Ureter (tissue), 1 donor: ENCODE measurements around the gene ADIPOQ. TPM values are rescaled to one million over a fixed set of nuclear protein-coding genes. Genes with fewer than 3 reads are reported as not detected.
"Not testable (repeated sequence)": the region's sequence is repeated elsewhere in the genome, so short reads cannot be mapped to it uniquely, and the experiment has no call there.

Experiments used
- DNase-seq: peaks from one replicate; pipeline ENCODE4 v3.0.0-alpha.2; 2020; ENCODE audit warnings: low spot score
- total RNA-seq: library from RNA; stranded (reverse); gene quantifications from one replicate; pipeline ENCODE4 v1.2.4, GENCODE V29; 2023
- donor health status: DM: yes; HTN: yes; CAD: no.

ADIPOQ gene
- total RNA-seq, 1 donor from 2014 or later = 0.60 TPM

DNA sequence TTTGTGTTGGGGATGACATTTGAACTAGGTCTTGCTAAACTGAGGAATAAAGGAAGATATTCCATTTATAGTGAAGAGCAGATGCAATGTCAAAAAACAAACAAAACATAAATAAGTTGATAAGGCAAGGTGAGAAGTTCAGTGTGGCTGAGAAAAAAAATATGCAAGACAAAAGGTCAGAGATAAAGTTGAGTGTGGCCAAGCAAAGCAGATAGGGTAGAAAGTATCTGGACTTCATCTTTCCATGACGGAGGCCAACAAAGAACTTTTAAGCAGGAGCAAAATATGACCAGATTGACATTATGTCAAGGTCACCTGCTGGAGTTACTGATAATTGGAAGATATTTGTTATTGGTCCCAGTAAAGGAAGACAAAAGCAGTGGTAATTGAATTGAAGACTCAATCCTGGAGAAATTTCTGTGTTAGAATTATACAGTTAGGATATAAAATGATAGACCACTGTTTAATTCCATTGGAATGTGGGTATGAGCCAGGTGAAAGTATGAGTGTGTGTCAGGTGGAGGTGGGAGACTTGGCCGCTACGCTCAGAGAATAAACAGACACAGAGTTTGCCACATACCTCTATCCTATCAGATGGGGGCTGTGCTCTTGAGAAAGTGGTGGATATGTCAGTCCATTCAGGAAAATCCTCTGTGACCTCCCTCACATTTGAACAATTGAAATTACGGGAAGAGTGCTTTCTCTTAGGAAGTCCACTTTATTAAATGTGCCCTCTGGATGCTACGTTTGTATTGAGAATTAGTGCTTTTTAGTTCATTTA lies 28.1 kb downstream of the ADIPOQ start:
- no peak for DNase-seq

DNA sequence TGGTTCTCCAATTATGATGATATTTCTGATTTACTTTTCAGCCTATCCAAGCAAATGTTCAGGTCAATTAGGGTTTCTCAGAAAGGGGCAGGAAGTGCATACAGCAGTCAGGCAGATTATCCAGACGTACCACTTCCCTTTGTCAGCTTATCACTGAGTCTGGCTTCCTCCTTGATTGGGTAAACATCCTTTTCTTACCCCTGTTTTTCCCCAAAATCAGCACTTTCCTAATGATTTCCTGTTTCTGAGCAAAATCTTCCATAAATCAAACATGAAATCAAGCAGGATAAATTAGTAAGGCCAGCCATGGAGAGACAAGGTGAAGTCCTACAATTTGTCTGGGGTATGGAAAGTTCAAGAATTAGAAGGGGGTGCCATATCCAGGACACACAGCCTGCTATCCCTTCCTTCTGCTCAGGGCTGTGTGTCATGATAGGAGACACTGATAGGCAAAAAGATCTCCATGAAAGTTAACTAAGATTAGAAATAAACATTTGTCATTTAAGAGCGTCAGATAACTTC lies 29.0 kb downstream of the ADIPOQ start:
- DNase-seq = no peak

DNA sequence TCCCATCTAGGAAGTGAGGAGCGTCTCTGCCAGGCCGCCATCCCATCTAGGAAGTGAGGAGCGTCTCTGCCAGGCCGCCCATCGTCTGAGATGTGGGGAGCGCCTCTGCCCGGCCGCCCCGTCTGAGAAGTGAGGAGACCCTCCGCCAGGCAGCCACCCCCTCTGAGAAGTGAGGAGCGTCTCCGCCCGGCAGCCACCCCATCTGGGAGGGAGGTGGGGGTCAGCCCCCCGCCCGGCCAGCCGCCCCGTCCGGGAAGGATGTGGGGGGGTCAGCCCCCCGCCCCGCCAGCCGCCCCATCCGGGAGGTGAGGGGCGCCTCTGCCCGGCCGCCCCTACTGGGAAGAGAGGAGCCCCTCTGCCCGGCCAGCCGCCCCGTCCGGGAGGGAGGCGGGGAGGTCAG lies 31.3 kb downstream of the ADIPOQ start:
- not testable (repeated sequence) for DNase-seq

DNA sequence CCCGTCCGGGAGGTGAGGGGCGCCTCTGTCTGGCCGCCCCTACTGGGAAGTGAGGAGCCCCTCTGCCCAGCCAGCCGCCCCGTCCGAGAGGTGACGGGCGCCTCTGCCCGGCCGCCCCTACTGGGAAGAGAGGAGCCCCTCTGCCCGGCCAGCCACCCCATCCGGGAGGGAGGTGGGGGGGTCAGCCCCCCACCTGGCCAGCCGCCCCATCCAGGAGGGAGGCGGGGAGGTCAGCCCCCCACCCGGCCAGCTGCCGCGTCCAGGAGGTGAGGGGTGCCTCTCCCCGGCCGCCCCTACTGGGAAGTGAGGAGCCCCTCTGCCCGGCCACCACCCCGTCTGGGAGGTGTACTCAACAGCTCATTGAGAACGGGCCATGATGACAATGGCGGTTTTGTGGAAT lies 31.7 kb downstream of the ADIPOQ start:
- DNase-seq = not testable (repeated sequence)

DNA sequence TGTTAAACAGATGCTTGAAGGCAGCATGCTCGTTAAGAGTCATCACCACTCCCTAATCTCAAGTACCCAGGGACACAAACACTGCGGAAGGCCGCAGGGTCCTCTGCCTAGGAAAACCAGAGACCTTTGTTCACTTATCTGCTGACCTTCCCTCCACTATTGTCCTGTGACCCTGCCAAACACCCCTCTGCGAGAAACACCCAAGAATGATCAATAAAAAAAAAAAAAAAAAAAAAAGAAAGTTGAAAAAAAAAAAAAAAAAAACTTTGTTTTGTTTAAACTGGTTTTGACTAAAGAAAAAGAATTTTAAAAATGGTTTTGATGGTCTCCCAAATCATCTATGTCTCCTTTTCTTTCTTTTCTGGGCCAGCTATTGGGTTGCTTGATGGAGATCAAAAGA lies 32.3 kb downstream of the ADIPOQ start:
- DNase-seq = not testable (repeated sequence)

DNA sequence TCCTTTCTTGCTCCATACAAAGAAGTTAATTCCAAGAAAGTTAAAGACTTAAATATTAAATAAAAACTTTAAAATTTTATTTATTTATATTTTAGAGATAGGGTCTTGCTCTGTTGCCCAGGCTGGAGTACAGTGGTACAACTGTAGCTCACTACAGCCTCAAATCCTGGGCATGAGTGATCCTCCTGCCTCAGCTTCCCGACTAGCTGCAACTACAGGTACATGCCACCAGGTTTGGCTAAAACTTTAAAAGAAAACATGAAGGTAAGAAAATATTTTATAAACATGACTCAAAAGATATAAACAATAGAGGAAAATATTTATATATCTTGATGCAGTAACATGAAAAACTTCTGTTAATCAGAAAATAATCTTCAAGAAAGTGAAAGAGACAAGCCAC lies 33.2 kb downstream of the ADIPOQ start:
- DNase-seq = no peak

DNA sequence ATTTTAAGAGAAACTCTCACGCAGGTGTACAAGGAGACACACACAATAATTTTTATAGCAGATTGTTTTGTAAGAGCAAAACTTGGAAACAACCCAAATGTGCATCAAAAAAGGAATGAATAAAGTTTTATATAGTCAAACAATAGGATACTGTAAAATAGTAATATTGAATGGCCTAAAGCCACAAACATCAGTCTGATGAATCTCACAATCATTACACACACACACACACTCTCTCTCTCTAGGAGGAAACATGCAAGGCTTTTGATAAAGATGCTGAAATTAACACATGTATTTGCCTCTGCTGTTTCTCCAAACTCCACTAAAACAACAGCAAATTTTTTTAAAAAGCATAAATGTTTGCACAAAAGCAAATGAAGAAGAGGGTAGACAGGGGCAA lies 37.3 kb downstream of the ADIPOQ start:
- no peak for DNase-seq

DNA sequence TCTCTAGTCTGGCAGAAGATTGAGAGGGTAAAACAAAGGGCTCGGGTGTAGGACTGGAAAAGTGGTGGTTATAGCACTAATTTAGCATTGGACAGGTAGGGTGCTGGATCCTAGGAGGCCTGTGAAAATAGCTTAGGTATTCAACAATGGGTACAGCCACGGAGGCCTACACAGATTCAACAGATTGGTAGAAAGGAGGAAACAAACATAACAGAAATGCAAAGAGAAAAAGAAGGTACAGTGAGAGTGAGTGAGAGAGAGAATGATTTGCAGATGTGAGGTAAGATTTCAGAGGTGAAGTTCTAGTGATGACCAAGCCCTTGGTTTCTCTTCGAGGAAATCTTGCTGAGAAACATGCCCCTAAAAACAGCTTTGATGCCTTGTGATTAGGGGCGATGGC lies 37.9 kb downstream of the ADIPOQ start:
- no peak for DNase-seq

DNA sequence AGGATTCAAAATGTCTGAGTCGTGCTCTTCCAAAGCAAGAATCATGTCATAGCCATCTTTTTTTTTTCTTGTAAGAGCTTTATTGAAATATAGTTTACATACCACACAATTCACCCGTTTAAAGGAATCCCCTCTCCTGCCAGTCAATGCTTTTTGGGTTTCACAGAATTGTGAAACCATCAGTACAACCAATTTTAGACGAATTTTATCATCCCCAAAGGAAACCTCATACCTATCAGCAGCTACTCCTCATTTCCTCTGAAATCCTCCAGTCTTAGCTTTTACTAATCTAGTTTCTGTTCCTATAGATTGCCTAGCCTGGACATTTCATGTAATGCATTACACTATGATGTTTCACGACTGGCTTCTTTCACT lies 39.6 kb downstream of the ADIPOQ start:
- no peak for DNase-seq

DNA sequence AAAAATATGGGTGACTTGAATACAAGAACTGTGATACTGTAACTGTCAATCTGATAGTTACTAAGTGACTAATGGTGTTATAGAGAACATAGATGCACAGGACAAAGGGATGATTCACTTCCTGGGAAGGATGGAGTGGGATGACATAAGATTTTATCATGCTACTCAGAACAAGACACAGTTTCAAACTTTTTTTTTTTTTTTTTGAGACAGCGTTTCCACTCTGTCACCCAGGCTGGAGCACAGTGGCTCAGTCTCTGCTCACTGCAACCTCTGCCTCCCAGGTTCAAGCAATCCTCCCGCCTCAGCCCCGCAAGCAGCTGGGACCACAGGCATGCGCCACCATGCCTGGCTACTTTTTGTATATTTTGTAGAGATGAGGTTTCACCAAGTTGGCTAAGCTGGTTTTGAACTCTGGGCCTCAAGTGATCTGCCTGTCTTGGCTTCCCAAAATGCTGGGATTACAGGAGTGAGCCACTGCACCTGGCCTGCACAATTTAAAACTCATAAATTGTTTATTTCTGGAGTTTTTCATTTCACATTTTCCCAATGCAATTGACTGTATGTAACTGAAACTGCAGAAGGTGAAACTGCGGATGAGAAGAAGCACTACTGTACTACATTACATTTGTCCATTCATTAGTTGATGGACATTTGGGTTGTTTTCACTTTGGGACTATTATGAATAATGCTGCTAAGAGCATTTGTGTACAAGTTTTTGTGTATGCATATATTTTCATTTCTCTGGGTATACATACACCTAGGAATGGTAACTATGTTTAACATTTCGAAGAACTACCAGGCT lies 40.6 kb downstream of the ADIPOQ start:
- DNase-seq = no peak

DNA sequence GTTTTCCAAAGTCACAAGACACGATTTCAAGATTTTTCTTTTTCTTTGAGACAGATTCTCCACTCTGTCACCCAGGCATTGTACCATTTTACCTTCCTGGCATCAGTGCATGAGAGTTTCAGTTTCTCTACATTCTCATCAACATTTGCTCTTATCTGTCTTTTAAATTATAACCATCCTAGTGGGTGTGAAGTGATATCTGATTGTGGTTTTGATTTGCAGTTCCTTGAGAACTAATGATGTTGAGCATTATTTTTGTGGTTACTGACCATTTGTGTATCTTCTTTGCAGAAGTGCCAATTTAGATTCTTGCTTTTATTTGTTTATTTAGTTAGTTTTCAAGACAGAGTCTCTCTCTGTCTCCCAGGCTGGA lies 41.2 kb downstream of the ADIPOQ start:
- DNase-seq = no peak

DNA sequence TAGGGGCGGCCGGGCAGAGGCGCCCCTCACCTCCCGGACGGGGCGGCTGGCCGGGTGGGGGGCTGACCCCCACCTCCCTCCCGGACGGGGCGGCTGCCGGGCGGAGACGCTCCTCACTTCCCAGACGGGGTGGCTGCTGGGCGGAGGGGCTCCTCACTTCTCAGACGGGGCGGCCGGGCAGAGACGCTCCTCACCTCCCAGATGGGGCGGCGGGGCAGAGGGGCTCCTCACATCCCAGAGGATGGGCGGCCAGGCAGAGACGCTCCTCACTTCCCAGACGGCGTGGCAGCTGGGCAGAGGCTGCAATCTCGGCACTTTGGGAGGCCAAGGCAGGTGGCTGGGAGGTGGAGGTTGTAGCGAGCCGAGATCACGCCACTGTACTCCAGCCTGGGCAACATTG lies 42.4 kb downstream of the ADIPOQ start:
- not testable (repeated sequence) for DNase-seq

DNA sequence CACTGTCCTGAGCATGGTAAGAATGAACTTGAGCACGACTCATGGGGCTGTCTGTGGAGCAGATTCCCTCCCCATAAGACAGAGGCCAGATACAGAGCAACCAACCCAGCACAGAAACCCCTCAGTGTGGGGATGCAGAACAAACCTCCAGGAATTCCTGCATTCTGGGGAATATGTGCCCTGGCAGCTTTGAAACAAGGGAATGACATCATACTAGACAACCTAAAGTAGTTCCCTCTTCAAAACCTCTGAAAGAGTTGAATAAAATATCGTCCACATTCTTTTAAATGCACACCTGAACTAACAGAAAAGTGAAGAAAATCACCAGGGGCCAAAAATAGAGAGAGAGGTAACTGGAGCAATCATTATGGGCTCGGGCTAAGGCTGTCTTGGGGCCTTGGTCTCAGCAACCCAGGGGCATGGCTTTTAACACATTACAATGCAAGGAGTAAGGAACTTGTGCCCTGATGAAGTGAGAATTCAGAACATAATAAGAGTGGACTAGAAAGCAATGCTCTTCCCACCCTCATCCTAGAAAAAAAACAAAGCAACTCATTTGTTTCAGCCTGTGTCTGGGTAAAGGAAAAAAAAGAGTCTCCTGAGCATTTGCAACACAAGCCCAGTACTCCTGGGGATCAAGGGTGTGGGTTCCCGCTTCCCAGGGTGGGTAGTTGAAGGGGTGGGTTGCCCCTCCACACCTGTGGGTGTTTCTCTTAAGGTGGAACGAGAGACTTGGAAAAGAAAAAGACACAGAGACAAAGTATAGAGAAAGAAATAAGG lies 43.9 kb downstream of the ADIPOQ start:
- DNase-seq = no peak

DNA sequence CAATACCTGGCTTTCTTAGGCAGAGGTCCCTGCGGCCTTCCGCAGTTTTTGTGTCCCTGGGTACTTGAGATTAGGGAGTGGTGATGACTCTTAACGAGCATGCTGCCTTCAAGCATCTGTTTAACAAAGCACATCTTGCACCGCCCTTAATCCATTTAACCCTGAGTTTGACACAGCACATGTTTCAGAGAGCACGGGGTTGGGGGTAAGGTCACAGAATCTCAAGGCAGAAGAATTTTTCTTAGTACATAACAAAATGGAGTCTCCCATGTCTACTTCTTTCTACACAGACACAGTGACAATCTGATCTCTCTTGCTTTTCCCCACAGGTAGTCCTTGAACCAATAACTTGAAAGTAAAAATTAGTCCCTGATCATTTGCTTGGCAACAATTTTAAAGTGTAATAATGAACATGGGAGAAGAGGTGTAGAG lies 45.0 kb downstream of the ADIPOQ start:
- not testable (repeated sequence) for DNase-seq

DNA sequence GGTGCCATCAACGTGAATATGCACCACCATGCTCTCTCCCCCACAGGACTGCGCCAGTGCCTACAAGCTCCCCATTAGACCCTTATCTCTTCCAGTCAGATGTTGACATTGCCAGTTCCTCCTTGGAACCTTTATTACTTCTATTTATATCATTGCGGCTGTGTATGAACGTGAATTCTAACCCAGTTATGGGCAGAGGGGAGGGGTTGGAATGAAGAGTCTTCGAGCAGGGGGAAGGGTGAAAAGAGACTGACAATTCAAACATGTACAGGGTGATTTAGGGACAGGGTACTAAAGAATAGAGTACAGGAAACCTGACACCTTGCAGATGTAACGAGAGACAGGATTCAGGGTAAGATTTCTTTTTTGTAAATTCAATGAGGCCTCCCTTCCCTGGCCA lies 46.1 kb downstream of the ADIPOQ start:
- no peak for DNase-seq

DNA sequence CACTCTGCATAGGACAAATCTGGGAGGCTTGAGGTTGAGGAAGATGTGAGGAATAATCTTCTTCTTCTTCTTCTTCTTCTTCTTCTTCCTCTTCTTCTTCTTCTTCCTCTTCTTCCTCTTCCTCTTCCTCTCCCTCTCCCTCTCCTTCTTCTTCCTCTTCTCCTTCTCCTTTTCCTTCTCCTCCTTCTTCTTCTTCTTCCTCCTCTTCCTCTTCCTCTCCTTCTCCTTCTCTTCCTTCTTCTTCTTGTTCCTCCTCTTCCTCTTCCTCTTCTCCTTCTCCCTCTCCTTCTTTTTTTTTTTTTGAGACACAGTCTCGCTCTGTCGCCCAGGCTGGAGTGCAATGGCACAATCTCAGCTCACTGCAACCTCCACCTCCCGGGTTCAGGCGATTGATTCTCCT lies 47.2 kb downstream of the ADIPOQ start:
- DNase-seq = not testable (repeated sequence)

DNA sequence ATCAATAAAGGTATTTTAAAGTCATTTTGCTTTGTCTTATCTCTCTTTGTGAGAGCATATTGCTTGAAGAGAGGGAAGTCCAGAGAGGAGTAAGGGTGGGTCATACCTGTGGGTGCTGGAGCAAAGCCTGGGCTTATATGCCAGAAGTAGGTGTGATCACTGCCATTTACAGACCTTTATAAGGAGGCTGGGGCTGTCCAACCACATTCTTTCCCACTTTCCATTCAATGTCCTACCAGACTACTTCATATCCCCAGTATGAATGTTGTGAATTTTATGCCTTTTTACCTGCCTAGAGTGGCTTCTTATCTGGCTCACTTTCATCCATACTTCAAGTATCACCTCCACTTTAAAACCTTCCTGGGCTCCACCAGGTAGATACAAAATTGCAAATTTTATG lies 48.4 kb downstream of the ADIPOQ start:
- no peak for DNase-seq

DNA sequence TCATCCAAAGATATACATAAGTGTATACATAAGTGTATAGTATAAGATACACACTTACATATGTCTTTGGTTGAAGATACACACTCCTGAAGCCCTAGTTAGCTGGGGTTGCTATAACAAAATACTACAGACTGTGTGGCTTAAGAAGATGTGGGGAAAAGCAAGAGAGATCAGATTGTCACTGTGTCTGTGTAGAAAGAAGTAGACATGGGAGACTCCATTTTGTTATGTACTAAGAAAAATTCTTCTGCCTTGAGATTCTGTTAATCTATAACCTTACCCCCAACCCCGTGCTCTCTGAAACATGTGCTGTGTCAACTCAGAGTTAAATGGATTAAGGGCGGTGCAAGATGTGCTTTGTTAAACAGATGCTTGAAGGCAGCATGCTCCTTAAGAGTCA lies 50.6 kb downstream of the ADIPOQ start:
- not testable (repeated sequence) for DNase-seq

DNA sequence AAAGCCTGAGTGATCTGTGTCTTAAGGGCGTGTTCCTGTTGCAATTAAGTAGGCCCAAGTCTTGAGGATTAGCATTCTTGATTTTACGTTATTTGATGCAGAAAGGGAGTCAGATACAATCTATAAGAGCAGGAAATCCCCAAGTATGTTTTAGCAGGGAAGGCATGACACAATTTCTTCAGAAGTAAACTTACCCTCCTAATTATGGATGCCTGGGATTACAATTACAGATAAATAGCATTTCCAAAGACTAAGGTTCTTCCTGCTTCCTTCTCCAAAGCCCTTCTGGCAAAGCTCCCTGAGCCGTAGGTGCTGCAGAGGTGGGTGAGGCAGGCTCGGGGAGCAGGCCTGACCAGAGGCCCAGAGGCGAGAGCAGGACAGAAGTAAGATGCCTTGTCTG lies 52.9 kb downstream of the ADIPOQ start:
- no peak for DNase-seq

DNA sequence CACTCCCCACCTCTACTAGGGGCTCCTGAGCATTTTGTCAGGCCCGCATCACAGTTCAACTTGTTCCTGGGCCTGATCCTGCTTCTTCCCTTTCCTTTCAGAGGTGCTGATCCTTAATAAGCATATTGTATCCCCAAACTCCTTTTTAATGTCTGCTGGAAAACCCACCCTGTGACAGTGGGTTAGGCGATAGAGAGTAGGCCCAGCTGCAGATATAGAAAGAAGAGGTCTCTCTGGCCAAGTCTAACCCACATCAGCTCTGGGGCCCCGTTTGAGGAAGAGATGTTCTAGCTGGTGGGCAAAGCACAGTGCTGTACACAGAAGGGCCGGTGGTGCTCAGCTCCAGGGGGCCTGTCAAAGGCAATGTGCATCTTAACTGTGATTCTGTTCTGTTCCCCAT lies 53.5 kb downstream of the ADIPOQ start:
- no peak for DNase-seq

DNA sequence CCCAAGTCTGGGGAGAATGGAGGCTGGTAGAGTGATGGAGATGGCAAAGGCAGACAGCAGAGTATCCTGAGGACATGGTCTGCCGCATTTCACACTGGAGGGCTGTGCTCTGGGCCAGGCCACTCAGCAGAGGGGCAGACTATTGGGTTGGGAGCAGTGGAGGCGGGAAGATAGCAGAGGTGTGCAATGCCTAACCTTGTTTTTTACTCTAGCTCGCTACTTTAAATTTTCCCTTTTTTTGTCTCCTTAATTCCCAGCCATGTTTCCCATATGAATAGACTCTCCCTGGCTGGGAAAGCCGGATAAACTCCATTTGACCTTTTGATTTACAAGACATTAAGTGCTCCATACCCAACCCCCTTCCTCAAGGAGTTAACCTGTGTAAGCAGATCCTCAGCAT lies 54.4 kb downstream of the ADIPOQ start:
- no peak for DNase-seq

DNA sequence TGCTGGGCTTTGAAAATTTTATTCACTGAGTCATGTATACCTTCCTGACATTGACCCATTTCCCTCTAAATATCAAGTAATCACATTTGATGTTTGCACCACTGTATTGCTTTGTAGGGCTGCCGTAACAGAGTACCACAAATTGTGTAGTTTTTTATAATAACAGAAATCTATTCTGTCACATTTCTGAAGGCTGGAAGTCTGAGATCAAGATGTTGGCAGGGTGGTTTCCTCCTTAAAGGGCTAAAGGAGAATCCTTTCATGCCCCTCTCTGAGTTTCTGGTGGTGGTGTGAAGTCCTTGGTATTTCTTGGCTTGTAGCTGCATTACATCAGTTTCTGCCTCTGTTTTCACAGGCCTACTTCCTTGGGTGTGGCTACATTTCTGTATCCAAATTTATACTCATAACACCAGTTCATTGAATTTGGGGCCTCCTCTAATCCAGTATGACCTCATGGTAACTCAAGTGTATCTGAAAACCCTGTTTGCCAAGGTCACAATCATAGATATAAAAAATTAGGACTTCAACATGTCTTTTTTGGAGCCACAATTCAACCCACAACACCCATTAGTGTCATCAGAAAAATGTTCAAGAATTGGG lies 58.7 kb downstream of the ADIPOQ start:
- no peak for DNase-seq
